ENCODE results near the gene LRIG1.

DNA sequence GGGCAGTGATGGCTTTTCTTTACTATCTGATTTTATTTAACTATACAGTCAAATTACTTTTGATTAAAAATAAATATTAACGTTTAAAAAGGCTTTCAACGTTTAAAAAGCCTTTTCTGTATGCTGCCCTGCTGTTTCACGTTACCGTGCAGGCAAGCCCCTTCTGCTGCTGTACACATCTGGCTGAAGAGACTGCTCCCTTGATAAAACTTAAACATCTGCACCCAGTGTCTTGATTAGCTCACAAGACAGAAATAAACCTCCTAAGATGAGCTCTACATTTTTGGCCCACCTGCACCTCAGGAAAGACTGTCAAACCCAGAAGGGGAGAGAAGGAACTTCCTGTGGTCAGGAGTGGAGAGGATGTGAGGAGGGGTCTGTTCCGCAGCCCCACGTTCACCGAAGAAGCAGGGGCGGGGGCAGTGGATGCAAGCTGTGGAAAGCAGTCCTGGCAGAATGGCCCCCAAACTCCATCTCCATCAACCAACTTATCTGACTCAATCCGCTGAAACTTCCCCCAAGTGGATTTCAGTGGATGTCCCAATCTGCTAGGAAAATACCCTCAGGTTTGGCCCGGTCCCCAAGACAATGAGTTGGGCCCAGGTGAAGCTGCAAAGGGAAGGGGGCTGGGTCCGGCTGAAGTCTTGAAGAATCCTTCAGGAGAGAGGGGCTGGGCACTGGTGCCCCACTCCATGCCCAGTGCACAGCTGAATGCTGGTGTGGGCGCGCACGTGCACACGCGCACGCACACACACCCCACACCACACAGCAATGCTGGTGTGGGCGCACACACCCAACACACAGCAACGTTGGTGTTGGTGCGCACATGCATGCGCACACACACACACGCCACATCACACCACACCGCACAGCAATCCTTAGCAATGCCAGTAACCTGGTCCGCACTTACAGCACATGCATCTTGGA is 88.6 kb downstream of the LRIG1 start:
- no peak for TF ChIP-seq CTCF (IDR thresholded peaks at IDR 0.05; ENCODE audit: poor library complexity)
- TF ChIP-seq EZH2 (IDR thresholded peaks at IDR 0.05; ENCODE audit: borderline replicate concordance), result no peak
- no peak for TF ChIP-seq EZH2phosphoT487 (IDR thresholded peaks at IDR 0.05; ENCODE audit: low read depth, severe bottlenecking, unreplicated experiment)
